HG03025 (cell line): ENCODE measurements around the gene TTLL12.

Experiments used
- ATAC-seq: cut with Tn5 transposase; IDR thresholded peaks from one replicate; pipeline ENCODE4 v1.9.1; 2021; ENCODE audit warnings: mild to moderate bottlenecking, moderate library complexity; ENCODE audit not compliant: unreplicated experiment, low FRiP score

Gene TTLL12

GRCh38 chr22:43131773-43132501 is 55.0 kb downstream of the TTLL12 start:
- no peak for ATAC-seq

- ATAC-seq, result no peak
Measured at GRCh38 chr22:43129426-43130425, 57.2 kb downstream of the TTLL12 start.

- no peak for ATAC-seq
Measured at GRCh38 chr22:43128928-43129424, 58.0 kb downstream of the TTLL12 start.

GRCh38 chr22:43128116-43128515 is 58.8 kb downstream of the TTLL12 start:
- no peak for ATAC-seq

GRCh38 chr22:43127166-43127908 is 59.6 kb downstream of the TTLL12 start:
- no peak for ATAC-seq

GRCh38 chr22:43126501-43127165 is 60.3 kb downstream of the TTLL12 start:
- no peak for ATAC-seq

- peak; percentile 72 for ATAC-seq
Measured at GRCh38 chr22:43118953-43119458, 67.9 kb downstream of the TTLL12 start.

- ATAC-seq, result no peak
Measured at GRCh38 chr22:43118024-43118849, 68.7 kb downstream of the TTLL12 start.

- no peak for ATAC-seq
Measured at GRCh38 chr22:43116932-43117331, 70.0 kb downstream of the TTLL12 start.
